IMR-90 (cell line): ENCODE measurements around the gene NSMCE3.
A peak's percentile ranks its signal among the peaks of the same experiment; 100 is the strongest.

ENCODE experiments used
- CHD1 ChIP-seq: IDR thresholded peaks from 2 replicates; pipeline ENCODE4 v1.6.1; 2012; ENCODE audit warnings: low read depth, low read length, improper control_type of control experiment
- CTCF ChIP-seq: conservative IDR thresholded peaks from 2 replicates; pipeline ENCODE4 v1.5.1; 2012; ENCODE audit warnings: mild to moderate bottlenecking, low read depth, low read length, improper control_type of control experiment
- FOS ChIP-seq: fragments of 150-350 bp; IDR thresholded peaks from 2 replicates; pipeline ENCODE4 v1.6.1; 2016; ENCODE audit warnings: low read depth, low read length
- MXI1 ChIP-seq: IDR thresholded peaks from 2 replicates; pipeline ENCODE4 v1.6.1; 2012; ENCODE audit warnings: low read depth, mild to moderate bottlenecking, low read length, moderate library complexity, borderline replicate concordance
- NFE2L2 ChIP-seq: fragments of 150-350 bp; IDR thresholded peaks from 2 replicates; pipeline ENCODE4 v1.6.1; 2016; ENCODE audit warnings: low read depth, mild to moderate bottlenecking, low read length
- POLR2A ChIP-seq: IDR thresholded peaks from 2 replicates; pipeline ENCODE4 v1.6.1; 2012; ENCODE audit warnings: mild to moderate bottlenecking, low read depth, low read length
- RFX5 ChIP-seq: IDR thresholded peaks from 2 replicates; pipeline ENCODE4 v1.8.0; 2012; ENCODE audit warnings: low read depth, mild to moderate bottlenecking, low read length, moderate library complexity
- SMC3 ChIP-seq: fragments of 150-350 bp; IDR thresholded peaks from 2 replicates; pipeline ENCODE4 v1.6.1; 2016; ENCODE audit warnings: low read depth, mild to moderate bottlenecking, antibody characterized with exemption, low read length, moderate library complexity
- USF2 ChIP-seq: fragments of 150-350 bp; IDR thresholded peaks from 2 replicates; pipeline ENCODE4 v1.6.1; 2017; ENCODE audit warnings: mild to moderate bottlenecking, antibody characterized with exemption, low read length, low read depth

GRCh38 chr15:29242456-29243242, 27.0 kb downstream of the NSMCE3 start:
- TF ChIP-seq CHD1 (no peak), RFX5 (no peak), CTCF (no peak), POLR2A (no peak), MXI1 (peak; percentile 66; the same call in 1 of the 2 replicates), USF2 (no peak), FOS (no peak), NFE2L2 (no peak), SMC3 (no peak)
